K562 treated with DMSO at 1 percent for 48 hours (cell line): Measurements from ENCODE around the gene ZSCAN12. TPM values are rescaled to one million over a fixed set of nuclear protein-coding genes. Genes with fewer than 3 reads are reported as not detected.

Experiments
- total RNA-seq: library from RNA; unstranded; fragments of 300-600 nt; gene quantifications from 2 replicates; pipeline ENCODE4 v1.2.3, GENCODE V29; 2022; ENCODE audit warnings: low replicate concordance; ENCODE audit errors: extremely low read depth

Gene ZSCAN12
- not detected in 2 replicates for total RNA-seq

DNA sequence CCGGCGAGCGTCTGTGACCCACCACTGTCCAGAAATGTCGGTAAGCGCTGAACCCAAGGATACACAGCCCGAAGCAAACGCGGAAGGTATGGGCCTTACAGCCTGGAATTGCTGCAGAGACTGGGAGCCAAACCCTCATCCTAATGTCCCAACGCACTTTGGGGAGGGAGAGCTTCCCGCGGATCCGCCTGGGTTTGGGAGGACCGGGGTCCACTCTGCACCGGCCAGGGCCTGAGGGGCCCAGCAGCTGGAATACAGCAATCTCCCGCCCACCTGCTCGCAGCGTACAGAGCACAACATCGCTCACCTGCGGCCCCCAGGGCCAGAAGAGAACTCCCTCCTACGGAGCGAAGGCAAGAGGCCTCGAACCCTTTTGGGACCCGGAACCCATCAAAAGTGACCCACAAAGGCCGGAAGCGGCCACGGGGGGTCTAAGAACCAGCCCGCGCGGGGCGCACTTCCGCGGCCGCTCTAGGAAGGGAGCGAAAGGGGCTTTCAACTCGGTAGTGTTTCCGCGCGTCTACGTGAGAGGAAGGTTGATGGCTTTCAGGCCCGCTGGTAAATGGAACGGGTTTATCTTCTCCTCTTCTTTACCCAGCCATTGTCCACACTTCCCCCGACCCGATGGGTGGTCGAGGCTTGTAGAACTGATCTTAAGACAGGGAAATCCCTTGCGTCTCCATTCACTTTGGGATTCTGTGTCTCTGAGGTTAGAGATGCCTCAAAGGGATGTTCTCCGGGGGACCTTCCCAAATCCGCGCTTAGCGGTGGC lies at the start of gene ZSCAN12:
TSS of gene ZSCAN12 (minus strand) at position 398 of the 772 bp plus-strand sequence. CDS start 1,342 bp downstream, outside the sequence.

GRCh38 chr6:28443112-28443773 lies 43.7 kb upstream of the ZSCAN12 start, which contains the start of gene ZSCAN23:
Gene ZSCAN23, minus strand, starts transcription at chr6:28443491. Its CDS starts 7,225 bp downstream, at chr6:28436266.

GRCh38 chr6:28349892-28350737 lies 49.4 kb downstream of the ZSCAN12 start, which contains the start of gene ZKSCAN3:
Gene ZKSCAN3, plus strand, starts transcription at chr6:28349947. Its CDS starts 9,640 bp downstream, at chr6:28359587.

DNA sequence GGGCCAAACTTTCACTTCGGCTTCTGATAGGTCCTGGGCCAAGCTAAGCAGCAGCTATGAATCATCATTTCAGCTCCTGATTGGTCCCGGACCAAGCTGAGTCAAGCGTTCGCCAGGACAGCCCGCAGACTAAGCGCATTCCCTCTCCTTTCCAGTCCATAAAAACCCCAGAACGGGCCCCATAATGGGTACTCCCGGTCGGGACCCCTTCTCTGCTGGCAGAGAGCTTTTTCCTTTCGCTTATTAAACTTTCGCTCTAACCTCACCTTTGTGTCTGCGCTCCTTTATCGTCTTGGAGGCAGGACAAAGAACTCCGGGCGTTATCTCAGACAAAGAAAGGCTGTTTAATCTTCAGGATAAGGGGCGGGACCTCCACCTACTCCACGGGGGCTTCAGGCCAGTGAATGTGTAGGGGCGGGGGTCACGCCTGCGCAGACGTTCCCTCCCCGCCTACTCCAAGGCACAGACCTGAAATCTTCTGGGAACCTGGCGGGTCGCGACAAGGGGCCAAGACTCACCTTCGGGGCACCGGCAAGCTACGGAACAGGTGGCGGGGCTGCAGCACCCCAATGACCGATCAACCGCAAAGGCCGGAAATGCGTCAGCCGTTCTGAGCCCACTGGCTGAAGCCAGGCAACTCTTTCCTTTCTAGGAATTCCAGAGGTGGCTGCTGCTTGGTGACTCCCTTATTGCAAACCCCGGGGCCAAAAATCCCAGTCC lies 63.8 kb downstream of the ZSCAN12 start, which contains the start of gene ZSCAN31:
TSS of gene ZSCAN31 (minus strand) at position 585 of the 720 bp plus-strand sequence. CDS start 6,465 bp downstream, outside the sequence.

Other genes starting within 250 kb of the ZSCAN12 start
- not detected in 2 replicates for gene ZSCAN9, start 174.5 kb downstream of the ZSCAN12 start, total RNA-seq
- gene ZKSCAN4, start 147.5 kb downstream of the ZSCAN12 start, total RNA-seq = not detected in 2 replicates
- gene NKAPL, start 140.4 kb downstream of the ZSCAN12 start, total RNA-seq = not detected in 2 replicates
- not detected in 2 replicates for gene ZSCAN26, start 132.6 kb downstream of the ZSCAN12 start, total RNA-seq
- not detected in 2 replicates for gene PGBD1, start 118.2 kb downstream of the ZSCAN12 start, total RNA-seq
- not detected in 2 replicates for gene ZSCAN31, start 63.6 kb downstream of the ZSCAN12 start, total RNA-seq
- not detected in 2 replicates for gene ZKSCAN3, start 49.8 kb downstream of the ZSCAN12 start, total RNA-seq
- not detected in 2 replicates for gene ZSCAN23, start 43.7 kb upstream of the ZSCAN12 start, total RNA-seq
- not detected in 2 replicates for gene GPX6, start 116.0 kb upstream of the ZSCAN12 start, total RNA-seq
- gene GPX5, start 126.1 kb upstream of the ZSCAN12 start, total RNA-seq = not detected in 2 replicates